Measurements from ENCODE around the gene SMNDC1. TPM values are rescaled to one million over a fixed set of nuclear protein-coding genes. Genes with fewer than 3 reads are reported as not detected.

The SMNDC1 gene
- total RNA-seq, 1 experiment from 2014 or later = 10.7 TPM

- DNase-seq (ENCODE audit: extremely low read depth, low read depth) = no peak
These were observed 26.0 kb upstream of the SMNDC1 start for GRCh38 chr10:110330675-110331074.

DNA sequence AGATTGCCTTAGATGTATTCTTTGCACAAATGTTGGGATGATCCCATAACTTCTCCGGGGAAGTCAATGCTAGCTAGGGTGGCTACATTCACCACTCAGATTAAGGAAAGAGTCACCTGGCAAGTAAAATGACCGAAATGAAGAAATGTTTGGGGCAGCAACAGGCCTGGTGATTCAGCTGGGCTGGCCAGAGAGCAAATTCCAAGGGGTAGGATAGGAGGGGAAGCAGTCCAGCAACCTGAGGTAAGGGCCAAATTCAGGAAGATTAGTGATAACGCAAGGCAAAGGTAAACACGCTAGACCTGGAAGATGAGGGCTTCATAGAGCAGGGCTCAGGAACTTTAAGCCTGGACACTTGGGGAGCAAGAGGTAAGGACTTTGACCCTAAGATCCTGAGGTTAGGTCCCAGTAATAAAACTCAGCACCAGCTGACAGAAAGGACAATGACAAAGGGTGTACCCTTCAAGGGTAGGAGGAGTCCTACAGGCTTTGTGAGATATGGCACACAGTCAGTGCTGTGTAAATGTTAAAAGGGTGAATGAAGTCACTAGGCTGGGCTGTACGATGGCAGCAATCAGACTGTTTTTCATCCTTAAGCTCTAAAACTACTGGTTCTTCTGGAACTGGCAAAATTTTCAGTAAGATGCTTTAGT is 22.7 kb upstream of the SMNDC1 start:
- DNase-seq (ENCODE audit: extremely low read depth, low read depth) = no peak

- DNase-seq (ENCODE audit: extremely low read depth, low read depth) = no peak
These were observed 21.8 kb upstream of the SMNDC1 start for GRCh38 chr10:110326351-110327032.

DNA sequence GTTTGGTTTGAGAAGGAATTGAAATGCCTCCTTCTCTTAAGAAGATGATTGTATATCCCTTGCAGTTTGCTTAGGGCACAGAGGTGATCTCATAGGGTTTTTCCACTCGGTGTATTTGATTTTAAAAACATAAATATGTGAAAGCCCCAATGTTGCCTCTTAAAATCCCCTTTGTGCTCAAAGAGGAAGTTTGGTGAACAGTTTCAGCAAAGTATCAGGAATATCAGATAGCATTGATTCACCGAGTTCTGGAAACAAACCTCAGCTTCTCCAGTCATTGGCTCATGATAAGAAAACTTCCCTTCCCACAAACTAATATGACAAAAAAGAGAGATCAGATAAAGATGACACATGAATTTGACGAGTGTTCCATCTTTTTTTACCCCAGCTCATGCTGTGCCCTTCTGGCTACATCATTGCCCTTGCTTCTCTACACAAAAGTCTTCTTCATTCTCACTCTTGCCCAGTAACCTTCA is 20.1 kb upstream of the SMNDC1 start:
- DNase-seq (ENCODE audit: extremely low read depth, low read depth) = no peak

- no peak for DNase-seq (ENCODE audit: extremely low read depth, low read depth)
These were observed 19.6 kb upstream of the SMNDC1 start for GRCh38 chr10:110324201-110324804.

DNA sequence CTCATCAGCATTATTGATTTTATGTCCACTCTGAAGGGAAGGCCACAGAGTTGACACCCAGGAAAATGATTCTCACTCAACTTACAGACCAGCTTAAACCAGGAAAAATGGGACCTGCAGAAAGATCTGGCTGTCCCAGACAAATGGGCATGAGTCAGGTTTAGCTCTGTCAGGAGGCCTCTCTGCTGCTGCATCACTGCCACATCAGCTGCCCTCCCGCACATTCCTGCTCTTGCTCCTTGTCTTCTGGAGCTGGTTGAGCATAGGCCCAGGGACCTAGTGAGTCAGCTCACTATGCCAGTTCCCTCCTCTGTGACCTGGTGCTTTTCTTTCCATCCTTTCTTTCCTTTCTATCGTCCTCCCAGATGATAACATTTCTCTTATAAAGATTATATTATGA is 18.8 kb upstream of the SMNDC1 start:
- DNase-seq (ENCODE audit: extremely low read depth, low read depth) = no peak

- DNase-seq (ENCODE audit: extremely low read depth, low read depth) = no peak
These were observed 17.3 kb upstream of the SMNDC1 start for GRCh38 chr10:110321869-110322620.

- no peak for DNase-seq (ENCODE audit: extremely low read depth, low read depth)
These were observed 13.4 kb upstream of the SMNDC1 start for GRCh38 chr10:110317866-110318850.

GRCh38 chr10:110313674-110314073 is 9.0 kb upstream of the SMNDC1 start:
- DNase-seq (ENCODE audit: extremely low read depth, low read depth) = no peak

DNA sequence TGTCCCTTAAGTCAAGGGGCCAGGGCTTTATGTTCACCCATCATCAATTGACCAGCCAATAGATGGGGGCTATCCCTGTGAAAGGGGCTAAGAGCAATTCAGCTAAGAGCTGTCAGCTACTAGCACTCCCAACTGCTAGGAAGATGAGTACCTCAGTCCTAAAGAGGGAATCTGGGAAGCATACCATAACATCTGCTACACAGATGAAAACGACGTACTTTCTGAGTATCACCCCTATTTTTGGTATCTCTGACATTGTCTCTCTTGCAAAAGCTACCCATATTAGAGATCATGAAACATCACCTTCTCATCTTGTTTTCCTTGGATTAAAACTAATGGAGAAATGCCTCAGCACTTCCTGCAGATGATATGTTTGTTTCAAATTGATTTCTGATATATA is 7.5 kb upstream of the SMNDC1 start:
- no peak for DNase-seq (ENCODE audit: extremely low read depth, low read depth)

DNA sequence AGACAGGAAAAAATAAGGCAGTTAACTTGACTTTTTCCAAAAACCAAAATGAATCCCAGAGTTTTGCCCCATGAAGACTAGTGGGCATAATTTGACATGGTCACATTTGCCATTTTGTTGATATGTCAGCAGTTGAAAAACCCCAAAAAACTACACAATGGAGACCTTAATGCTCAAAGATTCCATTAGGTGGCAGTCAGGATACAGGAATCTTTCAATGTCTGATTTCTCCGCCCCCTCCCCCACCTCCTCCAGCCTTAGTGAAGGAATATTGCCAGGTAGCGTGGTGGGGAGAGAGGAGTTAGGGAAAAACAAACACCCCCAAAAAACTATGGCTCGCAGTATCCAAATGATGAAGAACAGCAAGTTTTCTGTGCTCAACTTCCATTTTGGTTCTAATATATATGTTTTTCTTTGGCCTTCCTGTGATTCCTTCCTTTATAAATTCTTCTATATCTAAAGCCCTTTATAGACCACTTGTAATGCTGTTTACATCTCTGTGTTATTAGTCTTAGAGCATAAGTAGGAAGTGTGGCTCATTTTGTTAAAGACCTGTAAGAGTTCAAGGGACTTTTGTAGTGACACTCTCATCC is 6.7 kb upstream of the SMNDC1 start:
- peak; percentile 78 for DNase-seq (ENCODE audit: extremely low read depth, low read depth)

DNA sequence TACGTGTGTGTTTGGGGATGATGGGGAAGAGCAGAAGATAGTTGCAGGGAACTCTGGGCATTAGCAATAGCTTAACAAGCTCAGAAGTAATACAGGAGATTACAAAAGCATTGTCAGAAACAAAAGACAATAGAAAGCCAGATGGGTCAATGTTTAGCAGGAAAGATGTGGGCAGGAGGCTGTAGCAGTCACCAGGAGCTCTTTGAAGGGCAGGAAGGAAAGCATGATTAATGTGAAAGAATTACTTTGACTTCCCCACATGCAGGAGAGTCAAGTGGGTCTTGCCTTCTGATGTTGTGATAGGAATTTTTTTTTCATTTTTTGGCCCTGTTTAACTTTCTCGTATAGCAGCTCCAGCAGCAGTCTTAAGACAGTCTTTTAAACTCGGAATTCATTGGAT is 6.0 kb upstream of the SMNDC1 start:
- DNase-seq (ENCODE audit: extremely low read depth, low read depth) = no peak

DNA sequence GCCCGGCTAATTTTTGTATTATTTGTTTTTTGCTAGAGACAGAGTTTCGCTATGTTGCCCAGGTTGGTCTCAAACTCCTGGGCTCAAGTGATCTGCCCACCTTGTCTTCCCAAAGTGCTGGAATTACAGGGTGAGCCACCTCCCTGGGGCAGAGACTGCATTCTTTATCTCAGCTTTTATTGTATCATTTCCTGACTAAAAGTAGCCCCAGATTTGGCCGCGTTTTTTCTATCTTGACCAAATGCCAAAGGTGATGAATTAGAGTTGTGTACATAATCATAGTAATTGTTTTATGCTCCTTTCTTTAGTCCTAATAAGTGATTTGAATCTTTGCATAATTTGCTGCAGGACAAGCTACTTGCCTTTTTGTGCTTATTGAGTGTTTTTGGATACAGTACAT is 3.1 kb upstream of the SMNDC1 start:
- DNase-seq (ENCODE audit: extremely low read depth, low read depth) = no peak

DNA sequence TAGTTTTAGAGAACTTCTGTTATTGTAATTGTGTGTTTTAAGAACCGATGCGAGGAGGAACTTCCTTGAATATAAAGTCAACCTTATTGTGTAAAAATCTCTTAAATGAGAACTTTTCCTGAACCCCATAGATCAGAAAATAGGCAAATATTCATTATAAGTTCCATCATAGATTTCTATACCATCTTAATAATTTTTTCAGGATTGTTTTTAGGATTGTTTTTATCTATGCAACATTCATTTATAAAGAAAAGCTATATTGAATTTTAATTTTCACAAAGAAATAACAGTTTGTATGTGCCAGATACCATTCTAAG is 1.7 kb upstream of the SMNDC1 start:
- no peak for DNase-seq (ENCODE audit: extremely low read depth, low read depth)

DNA sequence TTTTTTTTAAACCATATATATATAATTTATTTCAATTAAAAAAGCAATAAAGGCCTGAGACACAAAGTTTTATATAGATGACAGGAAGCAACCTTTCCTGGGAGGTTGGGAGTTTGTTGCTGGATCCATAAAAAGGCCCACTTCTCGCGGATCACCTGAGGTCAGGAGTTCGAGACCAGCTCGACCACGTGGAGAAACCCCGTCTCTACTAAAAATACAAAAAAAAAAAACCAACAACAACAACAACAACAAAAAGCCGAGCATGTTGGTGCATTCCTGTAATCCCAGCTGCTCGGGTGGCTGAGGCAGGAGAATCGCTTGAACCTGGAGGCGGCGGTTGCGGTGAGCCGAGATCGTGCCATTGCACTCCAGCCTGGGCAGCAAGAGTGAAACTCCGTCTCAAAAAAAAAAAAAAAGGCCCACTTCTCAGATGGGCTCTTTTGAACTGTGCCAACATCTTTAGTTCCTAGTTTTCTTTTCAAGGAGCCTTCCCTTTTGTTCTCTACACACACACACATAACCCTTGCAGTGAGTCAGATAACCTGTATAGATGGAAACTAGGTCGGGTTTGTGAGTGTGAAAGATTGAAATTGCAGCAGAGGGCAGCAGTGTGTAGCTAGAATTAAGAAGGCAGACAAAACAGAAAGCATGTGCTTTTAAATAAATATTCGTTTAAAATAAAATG is 1.2 kb upstream of the SMNDC1 start:
- DNase-seq (ENCODE audit: extremely low read depth, low read depth) = peak; percentile 80

DNA sequence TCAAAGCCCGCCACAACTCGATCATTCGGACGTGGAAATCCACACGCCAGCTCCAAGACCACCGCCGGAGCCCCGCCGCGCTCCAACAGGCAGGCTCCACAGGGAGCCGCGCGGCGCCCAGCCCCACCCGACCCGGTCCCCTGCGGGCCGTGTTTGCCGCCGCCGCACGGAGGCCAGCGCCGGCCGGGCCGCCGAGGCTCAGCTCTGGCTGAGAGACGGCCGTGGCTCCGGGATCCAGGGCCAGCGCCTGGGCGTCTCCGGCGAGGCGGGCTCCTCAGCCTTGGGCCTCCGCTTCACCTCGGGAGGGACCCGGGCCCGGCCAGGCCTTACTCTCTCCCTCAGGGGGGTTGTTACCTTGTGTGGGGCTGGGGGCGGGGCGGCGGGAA is 333 bp downstream of the SMNDC1 start:
- no peak for DNase-seq (ENCODE audit: extremely low read depth, low read depth)

- DNase-seq (ENCODE audit: extremely low read depth, low read depth) = no peak
These were observed 1.0 kb downstream of the SMNDC1 start for GRCh38 chr10:110303681-110304080.

DNA sequence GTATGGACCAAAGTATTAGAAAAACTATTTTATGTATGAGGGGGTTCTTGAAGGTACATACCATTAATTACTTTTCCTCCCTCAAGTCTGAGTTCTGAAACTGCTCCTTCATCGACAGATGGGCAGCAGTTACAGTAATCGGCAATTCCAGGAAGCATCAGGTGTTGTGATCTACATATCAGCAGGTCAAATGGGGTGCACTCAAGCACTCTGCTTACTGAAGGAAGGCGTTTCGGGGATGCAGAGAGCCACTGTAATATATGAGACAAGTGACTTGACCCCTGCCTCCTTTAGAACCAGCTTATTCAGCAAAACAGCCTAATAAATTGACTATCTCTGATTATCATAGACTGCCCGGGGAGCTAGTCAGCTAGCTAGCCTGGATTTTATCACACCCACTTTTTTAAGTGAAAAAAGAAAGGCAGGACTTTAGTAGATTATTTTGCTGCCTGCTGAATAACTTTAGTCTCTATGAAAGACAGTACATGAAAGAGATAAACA is 4.2 kb downstream of the SMNDC1 start:
- no peak for DNase-seq (ENCODE audit: extremely low read depth, low read depth)

GRCh38 chr10:110296966-110297365 is 7.8 kb downstream of the SMNDC1 start:
- no peak for DNase-seq (ENCODE audit: extremely low read depth, low read depth)
